Astrocyte (in vitro differentiated cells and primary cell): ENCODE data around the gene EVI2B.
"Not testable (repeated sequence)": the region's sequence is repeated elsewhere in the genome, so short reads cannot be mapped to it uniquely, and the experiment has no call there.

Experiments used
- CTCF ChIP-seq: IDR thresholded peaks from 2 replicates; pipeline ENCODE4 v1.5.1; 2011; ENCODE audit warnings: low read depth, mild to moderate bottlenecking, inconsistent platforms, low read length, moderate library complexity; ENCODE audit not compliant: insufficient read depth
- EZH2 ChIP-seq: IDR thresholded peaks from 2 replicates; pipeline ENCODE4 v1.6.1; 2012; ENCODE audit warnings: mild to moderate bottlenecking, low read length, inconsistent platforms; ENCODE audit not compliant: insufficient read depth

- TF ChIP-seq CTCF, EZH2: not testable (repeated sequence)
These were observed 50.9 kb downstream of the EVI2B start for GRCh38 chr17:31262923-31263322.
